CD4-positive, alpha-beta T cell treated with Interleukin-15 for 1 hour (primary cell): ENCODE data around the gene TMEM178B.
"Not testable (repeated sequence)": the region's sequence is repeated elsewhere in the genome, so short reads cannot be mapped to it uniquely, and the experiment has no call there.

Source experiments
- DNase-seq: peaks from one replicate; pipeline ENCODE4 v3.0.0-alpha.2; 2020

The TMEM178B gene

GRCh38 chr7:141144921-141145629 lies 71.2 kb downstream of the TMEM178B start:
- no peak for DNase-seq

DNA sequence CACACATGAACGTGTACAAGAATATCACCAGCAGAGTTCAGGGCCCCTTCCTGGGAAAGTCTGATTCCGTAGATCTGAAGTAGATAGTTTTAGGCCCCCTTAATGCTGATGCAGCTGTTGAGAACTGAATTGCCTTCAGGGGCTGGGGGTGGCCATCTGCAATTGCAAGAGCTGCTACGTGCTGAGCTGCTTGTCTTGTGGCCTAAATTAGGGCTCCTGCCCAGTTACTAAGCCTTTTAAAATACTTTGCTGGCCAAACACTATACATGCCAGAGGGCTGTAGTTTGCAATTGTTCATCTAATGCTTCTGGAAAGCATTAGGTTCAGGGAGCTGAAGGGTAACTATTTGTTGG lies 71.7 kb downstream of the TMEM178B start:
- no peak for DNase-seq

GRCh38 chr7:141147482-141147881 lies 73.6 kb downstream of the TMEM178B start:
- no peak for DNase-seq

DNA sequence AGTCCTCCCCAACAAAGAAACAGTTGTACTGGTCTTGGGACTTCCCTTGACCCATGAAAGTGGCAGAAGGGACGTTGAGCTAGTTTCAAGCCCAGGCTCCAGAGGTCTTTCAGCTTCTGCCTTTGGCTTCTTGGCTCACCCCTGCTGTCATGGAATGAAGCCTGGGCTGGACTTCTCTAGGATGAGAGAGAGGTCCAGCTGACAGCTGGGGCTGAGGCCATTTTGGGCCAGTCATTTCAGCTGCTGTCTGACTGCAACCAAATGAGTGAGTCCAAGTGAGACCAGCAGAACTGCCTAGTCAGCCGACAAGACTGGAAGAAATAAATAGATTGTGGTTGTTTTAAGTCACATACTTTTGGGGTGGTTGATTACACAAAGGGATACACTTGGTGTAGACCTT lies 76.6 kb downstream of the TMEM178B start:
- no peak for DNase-seq

DNA sequence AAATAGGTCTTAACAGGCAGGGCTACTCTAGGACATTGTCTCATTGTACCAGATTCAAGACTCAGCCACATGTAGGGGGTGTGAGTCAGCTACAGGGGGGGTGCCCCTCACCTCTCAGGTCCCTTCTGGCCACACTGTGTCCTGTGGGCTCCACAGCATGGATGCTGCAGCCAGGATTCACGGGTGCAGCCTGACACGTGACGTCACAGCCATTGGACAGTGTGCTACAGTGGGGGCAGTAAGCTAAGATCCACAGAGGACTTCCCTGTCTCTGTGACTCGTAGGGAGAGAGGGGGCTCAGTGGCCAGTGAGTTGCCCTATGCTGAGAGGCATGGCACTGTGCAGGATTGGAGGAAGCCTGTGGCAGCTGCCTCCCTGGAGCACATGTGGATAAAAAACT lies 77.9 kb downstream of the TMEM178B start:
- no peak for DNase-seq

DNA sequence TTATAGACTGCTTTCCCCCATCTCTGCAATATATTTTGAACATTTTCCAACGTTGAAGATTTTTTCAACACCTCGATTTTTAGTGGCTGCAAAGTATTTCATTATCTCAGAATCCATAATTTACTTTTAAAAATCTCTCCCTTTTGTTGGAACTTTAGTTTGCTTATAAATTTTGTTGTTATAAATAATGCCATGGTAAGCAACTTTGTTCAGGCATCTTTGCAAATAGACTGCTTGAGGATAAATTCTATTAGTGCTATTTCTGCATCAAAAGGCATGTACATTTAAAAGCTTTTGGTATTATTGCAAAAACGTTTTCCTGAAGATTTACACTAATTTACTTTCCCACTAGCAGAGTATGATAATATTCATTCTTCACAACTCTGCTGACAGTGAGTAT lies 79.4 kb downstream of the TMEM178B start:
- DNase-seq: no peak

DNA sequence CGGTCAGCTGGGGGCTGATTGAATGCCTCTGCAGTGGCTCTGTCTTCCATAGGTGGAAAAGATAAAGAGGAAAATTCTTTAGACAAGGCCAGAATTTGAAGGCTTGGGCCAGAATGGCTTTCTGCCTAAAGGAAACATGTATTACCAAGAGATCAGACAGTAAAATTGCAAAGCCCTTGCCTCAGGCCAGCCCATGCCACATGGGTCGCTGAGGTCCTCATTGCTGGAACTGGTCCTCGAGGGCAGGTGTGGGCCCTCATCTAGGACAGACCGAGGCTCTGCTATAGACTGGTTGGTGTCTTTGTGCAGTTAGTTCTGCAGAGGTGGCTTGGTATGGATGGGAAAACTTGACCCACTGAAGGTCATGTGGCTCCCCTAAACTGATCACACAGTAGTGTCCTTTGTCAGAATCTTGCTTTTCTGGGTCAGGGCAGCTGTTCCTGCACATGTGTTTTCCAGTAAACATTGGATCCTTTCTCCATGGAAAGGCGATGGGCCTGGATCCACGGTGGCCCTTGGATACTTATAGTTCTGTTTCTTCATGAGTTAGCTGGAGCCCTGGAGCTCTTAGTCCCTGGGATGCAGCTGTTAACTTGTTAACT lies 80.4 kb downstream of the TMEM178B start:
- no peak for DNase-seq

DNA sequence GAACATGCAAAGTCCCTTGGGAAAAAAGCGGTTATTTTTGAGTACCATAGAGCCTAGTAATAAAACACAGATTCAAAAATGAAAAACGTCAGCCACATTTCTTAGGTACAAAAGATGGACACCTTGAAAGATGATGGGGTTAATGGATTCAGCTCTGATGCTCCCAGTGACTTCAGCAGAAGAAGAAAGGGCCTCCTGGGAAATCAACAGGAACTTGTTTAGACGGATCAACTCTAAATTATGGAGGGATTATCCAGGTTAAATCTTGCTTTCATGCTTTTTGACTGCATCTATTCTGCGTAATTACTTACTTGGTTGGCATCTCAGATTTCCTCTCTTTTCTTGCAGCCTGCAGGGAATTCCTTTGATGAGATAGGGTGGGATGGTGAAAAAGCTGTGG lies 82.5 kb downstream of the TMEM178B start:
- DNase-seq: no peak

DNA sequence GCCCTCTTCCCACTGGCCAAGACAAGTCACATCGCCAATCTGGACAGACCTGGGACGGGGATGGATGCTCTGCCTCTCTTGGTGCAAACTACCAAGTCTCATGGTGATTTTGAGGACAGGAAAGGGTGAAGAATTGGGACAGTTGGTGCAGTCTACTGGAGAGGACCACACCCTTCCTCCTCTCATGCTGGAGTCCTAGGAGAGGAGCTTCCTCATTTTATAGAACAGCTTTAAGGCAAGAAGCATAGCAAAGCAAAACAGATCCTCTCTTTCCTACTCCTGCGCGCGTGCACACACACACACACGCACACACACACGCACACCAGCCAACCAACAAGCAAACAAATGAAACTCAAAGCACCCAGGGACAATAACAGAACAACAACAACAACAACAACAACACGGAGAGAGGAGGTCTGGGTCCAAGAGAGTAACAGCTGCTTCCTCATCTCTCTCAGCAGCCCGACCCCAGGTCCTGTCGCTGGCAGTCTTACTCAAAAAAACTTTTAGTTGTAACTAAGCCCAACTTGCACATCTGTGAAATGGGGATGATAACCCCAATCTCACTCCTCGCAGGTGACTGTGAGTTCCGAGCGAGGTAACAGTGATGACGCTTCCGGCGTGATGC lies 83.4 kb downstream of the TMEM178B start:
- no peak for DNase-seq

GRCh38 chr7:141158561-141158960 lies 84.7 kb downstream of the TMEM178B start:
- no peak for DNase-seq

- DNase-seq: no peak
Observed at GRCh38 chr7:141160246-141160860, 86.5 kb downstream of the TMEM178B start.

GRCh38 chr7:141161550-141162535 lies 88.0 kb downstream of the TMEM178B start:
- no peak for DNase-seq

GRCh38 chr7:141165521-141165920 lies 91.7 kb downstream of the TMEM178B start:
- no peak for DNase-seq

DNA sequence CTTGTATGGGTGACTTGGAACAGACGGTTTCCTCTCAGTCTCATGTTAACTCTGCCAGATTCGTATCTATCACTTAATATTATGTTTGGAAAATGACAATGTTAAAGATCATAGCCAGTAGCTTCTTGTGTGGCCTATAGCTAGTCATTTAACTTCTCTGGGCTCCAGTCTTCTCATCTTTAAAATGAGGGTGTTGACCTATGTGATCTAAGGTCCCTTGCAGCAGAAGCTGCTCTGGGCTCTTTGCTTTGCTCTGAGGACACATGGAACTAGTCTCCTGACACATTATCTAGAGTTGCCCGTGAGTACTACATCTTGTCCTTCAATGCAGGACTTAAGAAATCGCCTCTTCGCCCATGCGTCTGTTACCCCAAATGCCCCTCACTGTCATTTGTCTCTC lies 93.1 kb downstream of the TMEM178B start:
- no peak for DNase-seq

DNA sequence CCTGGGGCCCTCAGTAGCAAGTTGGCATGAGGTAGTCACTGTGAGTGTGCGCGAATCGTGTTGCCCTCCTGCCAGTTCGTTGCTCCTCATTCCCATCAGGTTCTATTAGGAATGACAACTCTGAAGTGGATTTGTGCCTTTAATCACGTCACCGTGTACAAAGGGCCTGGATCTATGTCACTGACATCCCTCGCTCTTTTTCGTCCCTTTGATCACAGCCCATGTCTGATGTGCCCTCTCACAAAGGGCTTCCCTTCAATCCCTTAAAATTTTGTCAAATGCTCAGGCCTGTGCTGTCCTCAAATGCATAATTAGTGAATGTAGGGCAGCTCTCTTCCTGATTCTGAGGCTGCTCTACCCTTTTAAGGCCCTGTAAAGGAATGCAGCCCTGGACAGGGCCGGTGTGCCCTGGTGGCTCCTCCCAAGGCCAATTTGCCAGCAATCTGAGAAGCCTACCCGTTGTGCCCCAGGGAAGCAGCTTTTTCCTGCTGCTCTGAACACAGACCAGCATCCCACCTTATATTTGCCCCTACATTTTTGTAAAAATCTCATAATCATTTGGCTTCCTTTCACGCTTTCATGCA lies 93.6 kb downstream of the TMEM178B start:
- DNase-seq: no peak

DNA sequence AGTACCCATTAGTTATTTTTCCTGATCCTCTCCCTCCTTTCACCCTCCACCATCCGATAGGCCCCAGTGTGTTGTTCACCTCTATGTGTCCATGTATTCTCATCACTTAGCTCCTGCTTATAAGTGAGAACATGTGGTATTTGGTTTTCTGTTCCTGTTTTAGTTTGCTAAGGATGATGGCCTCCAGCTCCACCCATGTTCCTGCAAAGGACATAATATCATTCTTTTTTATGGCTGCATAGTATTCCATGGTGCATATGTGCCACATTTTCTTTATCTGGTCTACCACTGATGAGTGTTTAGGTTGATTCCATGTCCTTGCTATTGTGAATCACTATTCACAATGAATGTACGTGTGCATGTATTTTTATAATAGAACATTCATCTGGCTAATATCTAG lies 95.3 kb downstream of the TMEM178B start:
- DNase-seq: not testable (repeated sequence)

- DNase-seq: not testable (repeated sequence)
Observed at GRCh38 chr7:141175728-141176127, 101.9 kb downstream of the TMEM178B start.

DNA sequence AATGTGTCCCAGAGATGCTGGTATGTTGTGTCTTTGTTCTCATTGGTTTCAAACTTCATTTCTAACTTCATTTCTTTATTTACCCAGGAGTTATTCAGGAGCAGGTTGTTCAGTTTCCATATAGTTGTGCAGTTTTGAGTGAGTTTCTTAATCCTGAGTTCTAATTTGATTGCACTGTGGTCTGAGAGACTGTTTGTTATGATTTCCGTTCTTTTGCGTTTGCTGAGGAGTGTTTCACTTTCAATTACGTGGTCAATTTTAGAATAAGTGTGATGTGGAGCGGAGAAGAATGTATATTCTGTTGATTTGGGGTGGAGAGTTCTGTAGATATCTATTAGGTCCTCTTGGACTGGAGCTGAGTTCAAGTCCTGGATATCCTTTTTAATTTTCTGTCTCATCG lies 103.3 kb downstream of the TMEM178B start:
- not testable (repeated sequence) for DNase-seq

GRCh38 chr7:141178486-141179135 lies 104.7 kb downstream of the TMEM178B start:
- no peak for DNase-seq

DNA sequence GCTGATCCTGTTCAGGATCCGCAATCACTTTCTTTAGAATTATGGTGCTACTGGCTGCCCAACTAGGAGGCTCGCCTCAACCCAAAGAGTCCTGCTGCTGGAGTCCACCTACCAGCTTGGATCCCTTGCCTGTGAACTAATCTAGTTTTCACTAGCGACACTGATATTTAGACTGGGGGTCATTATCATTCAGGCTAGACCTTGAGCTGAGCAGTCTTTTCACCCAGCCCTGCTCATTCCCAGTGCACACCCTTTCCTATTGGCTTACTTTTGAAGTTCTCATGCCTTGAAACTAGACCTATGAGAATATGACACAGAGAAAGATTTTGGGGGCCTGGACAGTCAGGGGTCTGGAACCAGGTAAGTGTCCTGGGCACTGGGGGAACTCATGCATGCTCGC lies 107.9 kb downstream of the TMEM178B start:
- no peak for DNase-seq

DNA sequence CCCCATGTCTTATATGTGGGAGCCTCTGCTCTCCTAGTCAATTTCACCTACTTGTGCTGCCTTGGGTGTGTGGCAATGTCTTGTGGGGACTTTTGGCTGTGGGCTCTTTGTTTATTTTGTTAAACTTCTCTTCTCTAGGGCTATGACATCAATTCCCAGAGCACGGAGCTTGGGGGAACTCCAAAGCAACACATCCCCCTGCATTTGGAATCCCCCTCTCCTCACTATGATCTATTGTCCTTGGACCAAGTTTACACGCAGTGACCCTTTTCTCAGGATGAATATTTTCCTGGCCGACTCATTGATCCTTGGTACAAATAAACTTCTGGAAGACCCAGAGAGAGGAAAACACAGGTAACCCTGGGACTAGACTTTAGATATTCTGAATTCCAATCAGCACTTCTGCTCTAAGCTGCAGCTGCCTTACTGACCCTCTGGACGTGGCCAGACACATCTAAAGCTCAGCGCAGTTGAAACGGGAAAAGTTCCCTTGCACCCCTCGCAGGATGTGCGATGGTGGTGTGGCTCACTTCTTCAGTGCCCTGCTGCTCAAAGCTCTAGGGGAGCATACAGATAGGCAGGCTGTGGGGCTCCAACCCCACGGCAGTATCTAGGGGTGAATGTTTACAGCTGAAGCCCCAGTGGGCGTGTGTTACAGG lies 110.8 kb downstream of the TMEM178B start:
- DNase-seq: no peak
